ENCODE measurements around the gene ADAM20.

The ADAM20 gene

DNA sequence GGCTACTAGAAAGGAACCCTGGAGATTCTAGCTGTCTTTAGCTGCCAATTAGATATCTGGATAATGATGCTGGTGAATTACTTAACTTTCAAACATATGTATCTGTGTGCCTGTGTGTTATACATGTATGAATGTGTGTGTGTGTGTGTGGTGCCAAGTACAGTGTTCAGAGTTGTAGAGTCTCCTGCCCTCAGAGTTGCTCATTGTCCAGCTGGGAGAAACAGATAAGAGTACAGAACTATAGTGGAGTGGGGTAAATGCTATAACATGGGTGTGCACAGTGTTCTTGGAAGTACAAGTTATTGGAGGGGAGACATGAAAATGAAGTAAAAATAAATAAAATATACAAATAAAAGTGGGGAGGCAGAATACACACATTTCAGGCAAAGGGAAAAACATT lies 23.6 kb upstream of the ADAM20 start:
- TF ChIP-seq, protein P1, sequence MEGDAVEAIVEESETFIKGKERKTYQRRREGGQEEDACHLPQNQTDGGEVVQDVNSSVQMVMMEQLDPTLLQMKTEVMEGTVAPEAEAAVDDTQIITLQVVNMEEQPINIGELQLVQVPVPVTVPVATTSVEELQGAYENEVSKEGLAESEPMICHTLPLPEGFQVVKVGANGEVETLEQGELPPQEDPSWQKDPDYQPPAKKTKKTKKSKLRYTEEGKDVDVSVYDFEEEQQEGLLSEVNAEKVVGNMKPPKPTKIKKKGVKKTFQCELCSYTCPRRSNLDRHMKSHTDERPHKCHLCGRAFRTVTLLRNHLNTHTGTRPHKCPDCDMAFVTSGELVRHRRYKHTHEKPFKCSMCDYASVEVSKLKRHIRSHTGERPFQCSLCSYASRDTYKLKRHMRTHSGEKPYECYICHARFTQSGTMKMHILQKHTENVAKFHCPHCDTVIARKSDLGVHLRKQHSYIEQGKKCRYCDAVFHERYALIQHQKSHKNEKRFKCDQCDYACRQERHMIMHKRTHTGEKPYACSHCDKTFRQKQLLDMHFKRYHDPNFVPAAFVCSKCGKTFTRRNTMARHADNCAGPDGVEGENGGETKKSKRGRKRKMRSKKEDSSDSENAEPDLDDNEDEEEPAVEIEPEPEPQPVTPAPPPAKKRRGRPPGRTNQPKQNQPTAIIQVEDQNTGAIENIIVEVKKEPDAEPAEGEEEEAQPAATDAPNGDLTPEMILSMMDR (conservative IDR thresholded peaks at IDR 0.05; ENCODE audit: low read depth) = no peak
- DNase-seq (ENCODE audit: low spot score) = no peak
- CTCF ChIA-PET = interaction anchor here (0.6 kb wide), 1 partner anchor 45 kb away, joined by 3 read pairs; no protein-coding TSS in a partner anchor
- H3K27ac ChIP-seq = no peak overlapping the region
- POLR2A ChIA-PET (ENCODE audit: low non-redundant PET) = no interaction called here

GRCh38 chr14:70555890-70556289 lies 21.1 kb upstream of the ADAM20 start:
- CTCF ChIA-PET = no interaction called here
- DNase-seq (ENCODE audit: low spot score) = no peak

GRCh38 chr14:70538087-70538486 lies 3.3 kb upstream of the ADAM20 start:
- TF ChIP-seq, protein P1 (conservative IDR thresholded peaks at IDR 0.05; ENCODE audit: low read depth) = no peak
- ChIA-PET POLR2A (ENCODE audit: low non-redundant PET) (no interaction called here), CTCF (no interaction called here)
- no peak for DNase-seq (ENCODE audit: low spot score)
- no peak overlapping the region for H3K27ac ChIP-seq

More at GRCh38 chr14:70555890-70556289, 21.1 kb upstream of the ADAM20 start:
- TF ChIP-seq, protein P1 (conservative IDR thresholded peaks at IDR 0.05; ENCODE audit: low read depth) = no peak
- no peak overlapping the region for H3K27ac ChIP-seq
- POLR2A ChIA-PET (ENCODE audit: low non-redundant PET) = no interaction called here

DNA sequence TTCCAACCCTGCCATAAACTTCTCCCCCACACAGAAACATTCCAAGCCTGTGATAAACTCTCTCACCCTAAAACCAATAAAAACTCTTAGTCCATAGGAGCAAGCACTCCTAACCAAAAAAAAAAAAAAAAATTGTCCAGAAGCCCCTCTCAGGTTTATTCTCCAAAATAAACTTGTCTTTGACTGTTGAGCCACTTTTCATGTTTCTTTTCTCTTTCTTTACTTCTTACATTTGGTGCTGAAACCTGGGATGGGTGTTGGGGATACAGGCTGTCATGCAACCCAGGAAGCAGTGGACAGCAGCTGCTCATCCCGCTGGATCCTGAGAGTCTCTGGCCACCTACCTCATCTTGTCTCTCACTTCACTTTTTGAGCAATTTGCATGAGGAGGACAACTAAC lies 2.0 kb upstream of the ADAM20 start:
- H3K27ac ChIP-seq = no peak overlapping the region
- no peak for DNase-seq (ENCODE audit: low spot score)
- POLR2A ChIA-PET (ENCODE audit: low non-redundant PET) = no interaction called here
- TF ChIP-seq, protein P1 (conservative IDR thresholded peaks at IDR 0.05; ENCODE audit: low read depth) = no peak
- CTCF ChIA-PET = interaction anchor here (0.7 kb wide), 1 partner anchor 1977 kb away, joined by 3 read pairs; no protein-coding TSS in a partner anchor

DNA sequence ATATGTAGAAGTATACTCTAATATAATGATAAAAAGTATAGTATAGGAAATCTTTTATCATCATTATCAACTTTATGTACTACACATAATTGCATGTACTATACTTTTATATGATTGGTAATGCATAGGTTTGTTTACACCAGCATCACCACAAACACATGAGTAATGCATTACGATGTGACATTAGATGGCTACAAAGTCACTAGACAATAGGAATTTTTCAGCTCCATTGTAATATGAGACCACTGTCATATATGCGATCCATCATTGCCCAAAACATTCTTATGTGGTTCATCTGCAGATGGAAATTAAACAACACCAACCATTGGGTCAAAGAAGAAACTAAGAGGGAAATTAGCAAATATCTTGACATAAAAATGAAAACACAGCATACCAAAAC lies 4.4 kb downstream of the ADAM20 start:
- ChIA-PET POLR2A (ENCODE audit: low non-redundant PET) (no interaction called here), CTCF (no interaction called here)
- DNase-seq (ENCODE audit: low spot score) = no peak
- no peak overlapping the region for H3K27ac ChIP-seq
- TF ChIP-seq, protein P1 (conservative IDR thresholded peaks at IDR 0.05; ENCODE audit: low read depth) = no peak

GRCh38 chr14:70527501-70528105 lies 7.2 kb downstream of the ADAM20 start:
- DNase-seq (ENCODE audit: low spot score) = no peak
- ChIA-PET POLR2A (ENCODE audit: low non-redundant PET) (no interaction called here), CTCF (interaction anchor here (0.6 kb wide), 2 partner anchors 127 to 327 kb away, joined by 4 to 5 read pairs; no protein-coding TSS in a partner anchor)
- TF ChIP-seq, protein P1 (conservative IDR thresholded peaks at IDR 0.05; ENCODE audit: low read depth) = no peak
- no peak overlapping the region for H3K27ac ChIP-seq
